ENCODE measurements around the gene ABCC11.

DNA sequence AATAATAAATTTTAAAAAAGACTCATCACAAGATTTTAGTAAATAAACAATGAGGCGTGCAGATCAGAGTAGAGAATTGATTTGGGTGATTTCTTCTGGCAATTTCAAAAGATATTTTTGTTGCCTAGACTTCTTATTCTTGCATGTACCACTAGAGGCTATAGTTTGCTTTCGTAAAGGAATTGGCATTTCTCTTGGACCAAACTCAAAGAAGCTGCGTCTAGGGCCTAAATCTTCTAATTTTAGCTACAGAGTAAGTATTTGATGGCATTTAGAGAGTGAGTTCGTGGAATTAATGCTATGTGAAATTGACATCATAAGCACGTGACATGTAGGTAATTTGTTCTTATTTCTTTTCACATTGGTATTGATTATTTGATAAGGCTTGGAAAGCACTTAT, 24.4 kb upstream of the ABCC11 start:
- TF ChIP-seq CTCF (IDR thresholded peaks at IDR 0.05) (no peak), POLR2A (IDR thresholded peaks at IDR 0.05) (no peak)

All from vagina (tissue), 2 donors.